GM23338 (cell line): ENCODE data around the gene PYGB. TPM values are rescaled to one million over a fixed set of nuclear protein-coding genes. Genes with fewer than 3 reads are reported as not detected.

Source experiments
- ATAC-seq: fragments of 200-7000 bp; cut with Tn5 transposase; 3 replicates; pipeline ENCODE4 v1.9.1; 2020
- DNase-seq: peaks from one replicate; pipeline ENCODE4 v3.0.0-alpha.2; 2015; ENCODE audit warnings: low spot score
- H2AFZ ChIP-seq: fragments of 200-600 bp; sonication (generic); 2 replicates; pipeline ENCODE4 v1.8.0; 2016; ENCODE audit warnings: antibody characterized with exemption, mild to moderate bottlenecking, moderate library complexity
- H3F3A ChIP-seq: fragments of 200-600 bp; sonication (generic); replicated peaks from 2 replicates; pipeline ENCODE4 v1.8.0; 2017; ENCODE audit warnings: antibody characterized with exemption, mixed run types, low read depth
- H3K27ac ChIP-seq: fragments of 200-600 bp; sonication (generic); 2 replicates; pipeline ENCODE4 v1.6.1; 2016; ENCODE audit warnings: low read depth
- H3K27me3 ChIP-seq: fragments of 200-600 bp; sonication (generic); 2 replicates; pipeline ENCODE4 v1.8.0; 2016; ENCODE audit warnings: mild to moderate bottlenecking, mixed run types, moderate library complexity; ENCODE audit not compliant: insufficient read depth
- H3K36me3 ChIP-seq: fragments of 200-600 bp; sonication (generic); 2 replicates; pipeline ENCODE4 v1.8.0; 2016; ENCODE audit warnings: mild to moderate bottlenecking; ENCODE audit not compliant: insufficient read depth
- H3K4me1 ChIP-seq: fragments of 200-600 bp; sonication (generic); 2 replicates; pipeline ENCODE4 v1.8.0; 2016; ENCODE audit warnings: mild to moderate bottlenecking, moderate library complexity; ENCODE audit not compliant: insufficient read depth
- H3K4me2 ChIP-seq: fragments of 200-600 bp; sonication (generic); 2 replicates; pipeline ENCODE4 v1.7.1; 2017; ENCODE audit warnings: mixed run types
- H3K4me3 ChIP-seq: fragments of 200-600 bp; sonication (generic); 2 replicates; pipeline ENCODE4 v1.6.1; 2016; ENCODE audit warnings: mixed run types
- H3K79me2 ChIP-seq: fragments of 200-600 bp; sonication (generic); replicated peaks from 2 replicates; pipeline ENCODE4 v1.8.0; 2017; ENCODE audit warnings: mild to moderate bottlenecking; ENCODE audit not compliant: insufficient read depth
- H3K9me2 ChIP-seq: fragments of 200-600 bp; sonication (generic); 2 replicates; pipeline ENCODE4 v1.8.0; 2017; ENCODE audit not compliant: insufficient read depth
- H4K20me1 ChIP-seq: fragments of 200-600 bp; sonication (generic); replicated peaks from 2 replicates; pipeline ENCODE4 v1.8.0; 2017; ENCODE audit warnings: mild to moderate bottlenecking; ENCODE audit not compliant: insufficient read depth
- H3K27ac Mint-ChIP-seq: 2 replicates; pipeline ENCODE4 v1.8.0; 2020; ENCODE audit warnings: inconsistent platforms, mild to moderate bottlenecking, moderate library complexity, mixed read lengths
- H3K27me3 Mint-ChIP-seq: 3 replicates; pipeline ENCODE4 v1.8.0; 2022; ENCODE audit warnings: low read depth, mild to moderate bottlenecking, moderate library complexity, mixed read lengths, inconsistent platforms; ENCODE audit not compliant: insufficient read depth, poor library complexity
- H3K36me3 Mint-ChIP-seq: 3 replicates; pipeline ENCODE4 v1.8.0; 2021; ENCODE audit warnings: low read depth, mild to moderate bottlenecking, inconsistent platforms, moderate library complexity, mixed read lengths
- H3K4me1 Mint-ChIP-seq: 3 replicates; pipeline ENCODE4 v1.8.0; 2020; ENCODE audit warnings: mild to moderate bottlenecking, inconsistent platforms, mixed read lengths
- H3K4me3 Mint-ChIP-seq: 3 replicates; pipeline ENCODE4 v1.8.0; 2021; ENCODE audit warnings: moderate library complexity, mild to moderate bottlenecking, inconsistent platforms, mixed read lengths
- H3K9me3 Mint-ChIP-seq: 3 replicates; pipeline ENCODE4 v1.8.0; 2020; ENCODE audit warnings: moderate library complexity, mild to moderate bottlenecking, inconsistent platforms, mixed read lengths
- CTCF ChIP-seq, 2 experiments: fragments of 200-600 bp in 1 of 2; sonication (generic) in 1 of 2; conservative IDR thresholded peaks; 2 replicates each; pipeline versions ENCODE4 v1.5.1 to v1.6.1; 2016 to 2017; ENCODE audit warnings: antibody characterized with exemption in 2 of 2, low read depth in 2 of 2, mild to moderate bottlenecking in 2 of 2, moderate library complexity in 1 of 2
- ETS1 ChIP-seq: IDR thresholded peaks from 2 replicates; pipeline ENCODE4 v1.6.1; 2016; ENCODE audit warnings: antibody characterized with exemption
- EZH2 ChIP-seq: fragments of 200-600 bp; sonication (generic); IDR thresholded peaks from one replicate; pipeline ENCODE4 v1.8.0; 2017; ENCODE audit warnings: antibody characterized with exemption, mild to moderate bottlenecking, low read depth; ENCODE audit not compliant: unreplicated experiment
- EZH2phosphoT487 ChIP-seq: fragments of 200-600 bp; sonication (generic); IDR thresholded peaks from one replicate; pipeline ENCODE4 v1.8.1; 2018; ENCODE audit warnings: antibody characterized with exemption; ENCODE audit not compliant: unreplicated experiment
- JUNB ChIP-seq: IDR thresholded peaks from one replicate; pipeline ENCODE4 v1.6.1; 2016; ENCODE audit warnings: antibody characterized with exemption; ENCODE audit not compliant: unreplicated experiment
- POLR2AphosphoS5 ChIP-seq: IDR thresholded peaks from 2 replicates; pipeline ENCODE4 v1.6.1; 2016; ENCODE audit warnings: antibody characterized with exemption, low read depth
- STAT1 ChIP-seq: IDR thresholded peaks from one replicate; pipeline ENCODE4 v1.6.1; 2016; ENCODE audit warnings: antibody characterized with exemption; ENCODE audit not compliant: unreplicated experiment
- ZNF114 ChIP-seq: fragments of 250-450 bp; sonication (Bioruptor Pico); IDR thresholded peaks from 2 replicates; pipeline ENCODE4 v1.5.0; 2020; ENCODE audit warnings: mild to moderate bottlenecking, moderate library complexity
- ZNF331 ChIP-seq: fragments of 250-450 bp; sonication (Bioruptor Pico); IDR thresholded peaks from 2 replicates; pipeline ENCODE4 v1.5.0; 2020; ENCODE audit warnings: low read depth, mild to moderate bottlenecking, moderate library complexity
- polyA plus RNA-seq: library from polyadenylated mRNA; unstranded; fragments of >200 nt; fragmentation: Nextera tagmentation; extraction: Ambion mirVana; gene quantifications from 2 replicates; pipeline ENCODE4 v1.2.1, GENCODE V29; 2016
- total RNA-seq: library from RNA; depleted of rRNA; stranded (reverse); fragments of >200 nt; shearing (Covaris generic); gene quantifications from 2 replicates; pipeline ENCODE4 v1.2.3, GENCODE V29; 2014

The PYGB gene
- total and polyA plus RNA-seq, 2 experiments from 2014 or later, result 15.6 to 64.0 TPM

- H3K27me3 Mint-ChIP-seq, result peaks cover 21% of the 10 kb centered on the region
- H4K20me1 ChIP-seq, result no peaks in the 10 kb centered on the region
- no peaks in the 10 kb centered on the region for H3K9me2 ChIP-seq
- peaks cover 6% of the 10 kb centered on the region; the same call in 1 of the 2 replicates for H3K4me1 ChIP-seq
- H3K4me3 Mint-ChIP-seq, result no peak overlapping the region
- DNase-seq (no peak), ATAC-seq (no peak)
- TF ChIP-seq ZNF114 (no peak), STAT1 (no peak), POLR2AphosphoS5 (no peak), ETS1 (no peak)
- H3K79me2 ChIP-seq, result no peaks in the 10 kb centered on the region
- H3K36me3 ChIP-seq, result no peaks in the 10 kb centered on the region
- peaks cover 23% of the 10 kb centered on the region for H3K4me1 Mint-ChIP-seq
- H3K36me3 Mint-ChIP-seq, result no peaks in the 10 kb centered on the region
- H3K4me2 ChIP-seq, result no peak overlapping the region
- H3K4me3 ChIP-seq, result no peak overlapping the region
- no peak overlapping the region for H3K27ac ChIP-seq
- no peak overlapping the region for H3K27ac Mint-ChIP-seq
- H2AFZ ChIP-seq, result no peak overlapping the region; the same call in 1 of the 2 replicates
- H3K9me3 Mint-ChIP-seq, result no peaks in the 10 kb centered on the region
- no peaks in the 10 kb centered on the region for H3F3A ChIP-seq
- H3K27me3 ChIP-seq, result peaks cover 11% of the 10 kb centered on the region; the same call in 1 of the 2 replicates
These were observed 5.7 kb upstream of the PYGB start for GRCh38 chr20:25242231-25242630.

- H3K79me2 ChIP-seq, result no peaks in the 10 kb centered on the region
- TF ChIP-seq POLR2AphosphoS5, result no peak
- TF ChIP-seq ZNF331 (CRISPR knock-in tag), result no peak
- no peak for TF ChIP-seq ETS1
- TF ChIP-seq CTCF (conservative IDR thresholded peaks at IDR 0.05; ENCODE audit: low read depth in 2 of 2), result no peak
- no peak for TF ChIP-seq EZH2phosphoT487
- no peak for TF ChIP-seq JUNB
- no peak for TF ChIP-seq STAT1
- no peak for TF ChIP-seq EZH2
- DNase-seq (no peak), ATAC-seq (no peak)
- no peaks in the 10 kb centered on the region for H3K9me2 ChIP-seq
- H3K27me3 ChIP-seq, result peaks cover 11% of the 10 kb centered on the region; the same call in 1 of the 2 replicates
- Mint-ChIP-seq H3K9me3 (no peaks in the 10 kb centered on the region), H3K4me3 (no peak overlapping the region), H3K27ac (no peak overlapping the region), H3K36me3 (no peaks in the 10 kb centered on the region), H3K27me3 (peaks cover 21% of the 10 kb centered on the region), H3K4me1 (peaks cover 23% of the 10 kb centered on the region)
- H3F3A ChIP-seq, result no peaks in the 10 kb centered on the region
- no peak overlapping the region for H3K4me3 ChIP-seq
- H3K36me3 ChIP-seq, result no peaks in the 10 kb centered on the region
- H3K4me1 ChIP-seq, result peaks cover 6% of the 10 kb centered on the region; the same call in 1 of the 2 replicates
- H3K4me2 ChIP-seq, result no peak overlapping the region
- H4K20me1 ChIP-seq, result no peaks in the 10 kb centered on the region
- no peak overlapping the region for H3K27ac ChIP-seq
- H2AFZ ChIP-seq, result no peak overlapping the region
These were observed 4.4 kb upstream of the PYGB start for GRCh38 chr20:25243416-25243979.
